T-helper 2 cell (primary cell): ENCODE data around the gene FARP1.
A peak's percentile ranks its signal among the peaks of the same experiment; 100 is the strongest.

ENCODE experiments used
- DNase-seq, 5 experiments: peaks; one replicate each; pipeline versions ENCODE4 v3.0.0 to v3.0.0-alpha.2; 2012 to 2022

The FARP1 gene

GRCh38 chr13:98429977-98430736 lies 287.3 kb downstream of the FARP1 start:
- no peak for DNase-seq

GRCh38 chr13:98432638-98433037 lies 289.7 kb downstream of the FARP1 start:
- no peak for DNase-seq

DNA sequence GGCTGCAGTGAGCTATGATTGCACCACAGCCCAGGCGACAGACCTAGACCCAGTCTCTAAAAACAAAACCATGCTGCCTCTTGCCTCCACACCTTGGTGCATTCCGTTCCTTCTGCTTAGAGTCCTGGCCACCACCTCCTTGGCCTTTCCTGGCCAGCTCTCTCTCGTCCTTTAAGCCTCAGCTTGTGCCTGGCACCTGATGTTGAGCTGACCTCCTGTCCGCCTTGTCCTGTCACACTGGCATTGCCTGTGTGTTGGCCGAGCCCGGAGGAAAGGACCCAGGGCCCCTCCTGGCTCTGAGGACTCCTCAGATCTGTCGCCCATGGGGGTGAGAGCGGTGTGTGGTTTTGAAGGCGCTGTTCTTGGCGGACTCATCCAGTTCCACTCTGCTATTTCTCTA lies 290.8 kb downstream of the FARP1 start:
- DNase-seq, result no peak

GRCh38 chr13:98434060-98434459 lies 291.2 kb downstream of the FARP1 start:
- DNase-seq, result no peak

DNA sequence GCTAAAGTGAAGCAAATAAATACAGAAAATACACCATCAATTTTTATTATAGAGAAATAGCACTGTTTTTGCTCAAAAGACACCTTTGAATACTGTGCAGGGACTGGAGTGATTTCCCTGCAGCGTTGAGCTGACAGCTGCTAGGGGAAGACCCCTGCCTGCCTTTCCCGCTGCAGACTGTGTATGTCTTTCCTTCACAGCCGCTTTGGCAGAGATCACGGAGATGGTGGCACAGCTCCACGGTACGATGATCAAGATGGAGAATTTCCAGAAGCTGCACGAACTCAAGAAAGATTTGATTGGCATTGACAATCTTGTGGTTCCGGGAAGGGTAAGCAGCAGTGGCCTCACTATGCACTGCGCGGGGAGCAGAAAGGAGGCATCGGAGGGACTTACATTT lies 292.5 kb downstream of the FARP1 start:
- no peak for DNase-seq

GRCh38 chr13:98436233-98436910 lies 293.5 kb downstream of the FARP1 start:
- no peak for DNase-seq

DNA sequence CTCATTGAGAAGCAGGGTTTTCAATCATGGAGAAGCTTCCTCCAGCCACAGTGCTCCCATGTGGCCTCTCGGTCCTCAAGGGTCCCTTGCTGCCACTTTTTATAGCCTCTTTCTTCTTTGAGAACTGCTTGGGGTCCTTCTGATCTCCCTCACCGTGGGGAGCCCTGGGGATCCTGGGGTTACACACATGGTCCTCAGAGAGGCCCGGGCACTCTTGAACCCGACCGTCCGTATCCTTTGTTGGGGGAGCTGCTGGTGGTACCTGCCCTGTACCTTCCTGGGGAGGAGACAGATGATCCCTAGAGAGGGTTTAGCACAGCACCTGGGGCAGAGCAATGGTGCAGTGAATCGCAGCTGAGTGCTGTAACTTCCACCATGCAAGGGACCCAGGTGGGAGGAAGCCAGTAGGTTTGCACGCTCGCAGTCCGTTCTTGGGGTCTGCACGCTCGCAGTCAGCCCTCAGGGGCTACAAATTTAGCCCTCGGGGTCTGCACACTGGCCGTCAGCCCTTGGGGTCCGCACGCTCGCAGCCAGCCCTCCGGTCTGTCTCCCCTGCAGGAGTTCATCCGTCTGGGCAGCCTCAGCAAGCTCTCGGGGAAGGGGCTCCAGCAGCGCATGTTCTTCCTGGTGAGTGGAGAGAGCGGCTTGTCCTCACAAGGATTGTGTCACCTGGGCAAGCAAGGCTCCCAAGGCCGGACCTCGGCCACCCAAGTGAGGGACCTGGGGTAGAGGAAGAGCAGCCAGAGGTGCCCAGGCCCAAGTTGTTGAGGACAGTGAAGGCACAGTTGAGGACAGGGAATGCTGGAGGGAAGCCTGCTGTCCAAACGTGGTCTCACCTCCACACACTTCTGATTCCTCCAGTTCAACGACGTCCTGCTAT lies 295.6 kb downstream of the FARP1 start:
- DNase-seq, result no peak

DNA sequence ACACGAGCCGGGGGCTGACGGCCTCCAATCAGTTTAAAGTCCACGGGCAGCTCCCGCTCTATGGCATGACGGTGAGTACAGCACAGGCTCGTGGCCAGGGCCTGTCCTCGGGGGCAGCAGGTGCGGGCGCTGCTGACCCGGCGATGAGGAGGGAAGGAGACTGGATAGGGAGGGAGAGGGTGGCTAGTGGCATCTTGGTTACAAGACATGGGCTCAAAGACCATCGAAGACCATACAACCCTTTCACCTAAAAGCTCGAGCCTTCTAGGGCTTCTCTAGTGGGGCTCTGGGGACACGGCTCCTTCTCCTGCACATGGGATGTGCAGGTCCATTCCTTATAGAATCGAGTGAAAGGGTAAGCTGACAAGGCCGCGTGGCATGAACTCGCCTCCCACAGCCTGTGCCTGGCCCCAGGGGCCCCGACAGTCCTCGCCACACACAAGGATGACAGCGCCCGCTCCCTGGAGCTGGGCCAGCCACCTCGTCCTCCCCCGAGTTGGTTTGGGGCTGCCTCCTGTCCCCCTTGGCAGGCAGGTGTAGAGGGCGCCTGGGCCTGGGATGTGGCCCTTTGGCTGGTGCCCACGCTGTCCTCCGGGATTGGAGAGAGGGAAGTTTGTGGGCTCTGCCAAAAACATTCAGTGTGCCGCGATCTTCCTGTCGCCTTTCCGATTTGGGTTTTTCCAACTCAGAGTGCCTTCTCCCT lies 296.4 kb downstream of the FARP1 start:
- no peak for DNase-seq

GRCh38 chr13:98439896-98440295 lies 297.0 kb downstream of the FARP1 start:
- DNase-seq, result no peak

DNA sequence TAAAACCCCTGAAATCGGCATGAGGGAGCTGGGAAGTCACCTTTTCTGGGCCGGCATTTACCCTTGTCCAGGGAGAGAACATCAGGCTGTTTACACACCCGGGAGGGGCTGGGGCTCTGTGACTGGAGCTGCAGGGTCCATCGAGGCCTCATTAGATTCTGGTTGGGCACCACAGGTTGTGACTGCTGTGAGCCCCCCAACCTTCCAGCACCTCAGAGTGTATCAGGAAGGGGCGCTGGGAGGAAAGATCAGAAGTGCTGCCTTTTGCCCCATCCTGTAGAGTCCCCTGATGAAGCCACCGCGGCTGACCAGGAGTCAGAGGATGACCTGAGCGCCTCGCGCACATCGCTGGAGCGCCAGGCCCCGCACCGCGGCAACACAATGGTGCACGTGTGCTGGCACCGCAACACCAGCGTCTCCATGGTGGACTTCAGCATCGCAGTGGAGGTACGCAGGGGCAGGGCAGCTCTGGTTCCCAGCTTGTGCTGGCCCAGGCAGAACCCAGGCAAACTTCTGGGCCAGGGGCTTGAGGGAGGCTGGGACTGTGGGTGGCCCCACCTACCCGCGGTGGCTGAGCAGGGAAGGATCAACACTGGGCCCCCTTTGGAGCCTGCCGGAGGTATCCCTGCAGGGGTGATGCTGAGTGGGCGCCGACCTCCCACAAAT lies 297.6 kb downstream of the FARP1 start:
- no peak for DNase-seq

DNA sequence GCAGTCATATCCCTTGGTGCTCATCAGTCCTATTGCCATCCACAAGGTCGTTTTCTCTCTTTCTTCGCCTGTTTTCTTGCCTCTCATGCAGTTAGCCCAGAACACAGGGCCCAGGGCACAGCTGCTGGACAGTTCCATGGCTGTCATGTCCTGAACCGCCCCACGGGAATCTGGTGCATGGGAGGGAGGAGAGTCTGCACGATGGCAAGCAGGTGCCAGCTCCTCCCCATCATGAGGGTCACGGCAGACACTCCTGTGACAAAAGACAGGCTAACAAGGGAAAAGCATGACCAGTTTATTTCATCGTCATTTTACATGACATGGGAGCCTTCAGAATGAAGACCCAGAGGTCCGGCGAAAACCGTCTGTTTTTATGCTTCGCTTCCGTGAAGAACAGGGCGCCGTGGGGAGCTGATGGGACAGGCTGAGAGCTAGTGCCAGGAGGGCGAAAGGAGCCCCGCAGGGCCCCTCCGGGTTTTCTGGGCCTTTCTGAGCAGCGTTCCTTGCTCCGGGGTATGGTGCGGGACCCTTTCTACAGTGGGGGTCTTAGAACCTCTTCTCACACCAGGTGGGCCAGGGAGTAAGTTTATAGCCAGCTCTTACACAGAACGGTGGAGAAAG lies 298.3 kb downstream of the FARP1 start:
- DNase-seq, result no peak

DNA sequence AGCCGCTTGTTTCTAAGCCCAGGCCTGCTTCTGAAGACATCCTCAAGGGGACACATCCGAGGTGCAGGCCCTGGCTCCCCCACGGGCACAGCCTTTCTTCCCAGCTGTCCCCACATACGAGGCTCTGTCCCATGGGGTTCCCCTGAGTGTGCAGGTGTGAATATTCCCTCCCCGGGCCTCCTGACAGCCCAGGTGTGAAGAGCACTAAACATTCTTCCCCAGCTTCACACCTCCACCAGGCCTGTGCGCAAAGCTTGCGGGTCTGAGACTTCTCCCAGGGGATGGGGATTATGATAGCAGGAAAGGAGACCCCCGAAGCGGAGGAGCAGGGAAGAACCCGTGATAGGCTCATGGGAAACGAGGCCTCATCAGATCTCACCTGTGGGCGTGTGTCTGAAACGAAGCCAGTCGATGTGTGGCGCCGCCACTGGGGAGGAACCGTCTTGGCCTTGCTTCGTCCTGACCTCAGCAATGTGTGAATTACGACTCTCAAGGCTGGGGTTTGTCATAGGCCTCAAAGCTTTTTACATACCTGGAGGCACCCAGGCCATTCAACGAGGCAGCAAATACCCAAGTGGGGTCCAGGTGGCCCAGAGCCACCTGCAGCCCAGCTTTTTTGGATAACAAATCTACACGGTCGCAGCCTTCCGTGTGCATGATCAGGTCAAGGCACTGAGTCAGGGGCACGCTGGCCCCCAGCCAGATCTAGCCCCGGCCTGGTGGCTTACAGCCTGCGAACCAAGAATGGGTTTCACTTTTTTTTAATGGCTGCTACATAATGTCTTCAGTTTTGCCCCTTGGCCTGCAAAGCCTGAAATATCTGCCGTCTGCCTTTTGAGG lies 299.7 kb downstream of the FARP1 start:
- DNase-seq, result no peak

DNA sequence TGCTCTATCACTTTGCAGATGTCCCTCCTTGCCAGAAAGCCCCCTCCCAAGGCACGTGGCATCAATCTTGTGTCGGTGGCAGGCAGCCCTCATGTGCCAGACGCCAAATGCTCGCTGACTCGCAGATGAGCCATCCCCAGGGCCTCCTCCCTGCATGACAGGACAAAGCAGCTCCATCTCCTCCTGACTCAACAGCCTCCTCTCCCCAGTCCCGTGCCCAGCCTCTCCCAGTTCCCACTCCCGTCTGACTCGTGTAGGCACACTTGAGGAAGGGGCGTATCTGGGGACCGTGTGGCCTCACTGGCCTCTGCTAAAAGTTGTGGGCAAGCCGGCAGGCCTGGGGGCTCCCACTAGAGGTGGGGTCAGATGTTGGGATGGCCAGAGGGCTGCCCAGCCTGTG lies 300.4 kb downstream of the FARP1 start:
- DNase-seq, result no peak

GRCh38 chr13:98443800-98444325 lies 301.0 kb downstream of the FARP1 start:
- DNase-seq, result no peak

GRCh38 chr13:98444381-98444780 lies 301.5 kb downstream of the FARP1 start:
- no peak for DNase-seq

GRCh38 chr13:98445340-98446233 lies 302.7 kb downstream of the FARP1 start:
- peak; percentile 60 to 75 (median 67) for DNase-seq

DNA sequence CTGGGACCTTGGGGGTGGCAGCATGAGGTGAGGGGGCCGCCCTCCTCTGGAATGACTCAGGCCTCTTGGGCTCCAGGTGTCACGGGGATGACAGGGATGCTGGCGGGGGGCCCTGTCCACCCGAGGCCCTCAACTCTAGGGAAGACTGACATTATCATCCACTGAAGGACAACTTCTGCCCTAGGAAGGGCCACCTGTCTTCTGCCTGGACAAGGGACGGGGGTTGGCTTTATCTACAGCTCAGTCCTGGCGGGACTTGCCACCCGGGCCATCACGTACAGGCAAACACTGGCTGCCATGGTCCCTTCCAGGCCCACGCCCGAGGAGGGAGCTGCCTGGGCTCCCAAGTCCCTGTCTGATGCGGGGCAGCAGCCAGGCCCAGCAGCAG lies 303.3 kb downstream of the FARP1 start:
- no peak for DNase-seq

DNA sequence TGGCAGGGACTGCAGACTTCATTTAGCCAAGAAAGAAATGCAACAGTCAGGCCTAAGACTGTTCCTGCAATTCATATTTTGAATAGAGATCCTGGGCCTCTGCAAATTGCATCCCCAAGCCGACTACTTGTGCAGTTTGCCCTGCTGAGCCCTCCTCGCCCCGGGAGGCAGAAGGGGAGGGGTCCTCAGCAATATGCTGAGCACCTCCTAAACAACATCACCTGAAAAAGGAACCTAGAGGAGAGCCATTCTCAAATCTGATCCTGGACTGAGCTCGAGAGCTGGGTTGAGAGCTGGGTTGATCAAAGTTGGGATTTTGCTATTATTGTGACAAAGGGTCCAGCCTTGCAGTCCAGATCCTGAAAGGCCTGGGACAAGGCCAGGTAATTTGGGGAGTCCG lies 304.2 kb downstream of the FARP1 start:
- no peak for DNase-seq

DNA sequence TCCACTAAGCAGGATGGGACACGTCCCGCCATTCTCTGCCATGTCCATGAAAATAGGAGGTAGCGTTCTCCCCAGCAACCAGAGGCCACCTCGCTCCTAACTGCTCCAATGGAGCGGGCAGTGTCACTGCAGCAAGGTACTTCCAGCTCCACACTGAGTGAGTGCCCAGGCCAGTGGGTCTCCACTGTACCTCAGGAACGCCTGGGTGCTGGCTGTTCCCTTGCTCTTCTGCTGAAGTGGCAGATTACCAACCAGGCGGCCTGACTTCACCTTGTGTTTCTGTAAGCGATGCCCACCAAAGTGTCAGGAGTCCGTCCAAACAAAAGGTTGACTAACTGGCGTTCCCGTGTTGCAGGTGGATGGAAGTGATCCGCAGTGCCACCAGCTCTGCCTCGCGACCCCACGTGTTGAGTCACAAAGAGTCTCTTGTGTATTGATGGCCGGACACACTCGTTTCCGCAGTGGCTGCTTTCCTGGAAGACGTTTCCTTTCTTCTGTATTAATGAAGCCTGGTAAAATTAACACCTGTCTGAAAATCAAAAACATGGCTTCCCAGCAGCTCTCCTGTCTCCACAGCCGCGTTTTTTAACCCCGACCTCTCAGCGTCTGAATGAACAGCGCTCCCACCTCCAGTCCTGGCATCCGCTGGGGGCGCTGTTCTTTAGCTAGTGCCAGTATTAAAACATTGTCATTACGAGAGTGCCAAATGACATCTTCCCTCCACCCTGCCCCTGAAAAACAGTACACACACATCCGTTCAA lies 305.2 kb downstream of the FARP1 start:
- peak in 1 of 5 experiments; percentile 61 for DNase-seq
